GM13976 (cell line): ENCODE results near the gene EVI5L.
"Not testable (repeated sequence)": the region's sequence is repeated elsewhere in the genome, so short reads cannot be mapped to it uniquely, and the experiment has no call there.

Source experiments
- DNase-seq: peaks from one replicate; pipeline ENCODE4 v3.0.0; 2012; ENCODE audit warnings: low spot score
- CTCF ChIP-seq: IDR thresholded peaks from 2 replicates; pipeline ENCODE4 v1.5.1; 2012; ENCODE audit warnings: borderline replicate concordance, mild to moderate bottlenecking; ENCODE audit not compliant: insufficient read depth; ENCODE audit errors: extremely low read depth, missing control alignments, control extremely low read depth
- in situ Hi-C: fragments of 300-500 bp; cut with MboI; formaldehyde crosslinking; loops from one replicate; pipeline ENCODE4 v1.12.0; 2022; ENCODE audit warnings: low sequenced_read_pairs, mixed read lengths, inconsistent platforms; ENCODE audit not compliant: unreplicated experiment

EVI5L gene

GRCh38 chr19:7788178-7788932 lies 41.7 kb upstream of the EVI5L start:
- TF ChIP-seq CTCF = no peak
- in situ Hi-C loops = no loop called here
- DNase-seq = no peak

- in situ Hi-C loops = no loop called here
- peak; percentile 7 for TF ChIP-seq CTCF
- DNase-seq = no peak
Observed at GRCh38 chr19:7788933-7789323, 41.1 kb upstream of the EVI5L start.

- peak; percentile 54 for DNase-seq
- in situ Hi-C loops = no loop called here
- no peak for TF ChIP-seq CTCF
Observed at GRCh38 chr19:7789447-7789846, 40.6 kb upstream of the EVI5L start.

GRCh38 chr19:7790416-7790815 lies 39.6 kb upstream of the EVI5L start:
- in situ Hi-C loops = no loop called here
- DNase-seq = no peak
- no peak for TF ChIP-seq CTCF

- no peak for TF ChIP-seq CTCF
- no peak for DNase-seq
- in situ Hi-C loops = no loop called here
Observed at GRCh38 chr19:7792281-7792680, 37.7 kb upstream of the EVI5L start.

- DNase-seq, in situ Hi-C loops: not testable (repeated sequence)
Observed at GRCh38 chr19:7792701-7793100, 37.3 kb upstream of the EVI5L start.

GRCh38 chr19:7793493-7793892 lies 36.5 kb upstream of the EVI5L start:
- no peak for DNase-seq
- TF ChIP-seq CTCF = no peak
- in situ Hi-C loops = no loop called here
